ENCODE data around the gene UGGT1. TPM values are rescaled to one million over a fixed set of nuclear protein-coding genes. Genes with fewer than 3 reads are reported as not detected.

The UGGT1 gene
- total and polyA plus RNA-seq, 9 of the 15 experiments (the other 6 are each of a cell fraction or from before 2014, with no cell fraction given), result 5.1 to 56.4 (median 37.9) TPM

DNA sequence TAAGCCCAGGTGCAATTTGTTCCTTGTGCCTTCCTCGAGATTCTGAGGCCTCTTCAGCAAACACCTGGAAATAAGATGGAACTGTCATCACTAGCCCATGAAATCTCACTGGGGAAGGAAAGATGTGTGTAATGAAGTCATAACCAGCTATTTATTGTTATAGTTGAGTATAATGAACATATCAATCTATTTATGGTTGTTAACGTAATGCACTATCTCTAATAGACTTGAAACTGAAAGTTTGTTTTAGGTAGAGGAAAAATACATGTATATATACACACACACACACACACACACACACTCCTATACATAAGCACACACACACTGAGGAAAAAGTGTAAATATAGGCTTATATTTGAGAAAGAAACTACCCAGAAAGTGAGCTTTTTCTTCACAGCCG lies 62.8 kb downstream of the UGGT1 start:
- POLR2A ChIA-PET, result interaction anchor here (0.6 to 1.4 kb wide), 2 partner anchors 13 to 18 kb away, joined by 3 read pairs; no protein-coding TSS in a partner anchor
- no TSS peak for BruUV-seq (replicated peaks)
- ATAC-seq (no peak), DNase-seq (ENCODE audit: extremely low read depth in 1 of 4, low spot score in 3 of 4) (no peak), FAIRE-seq (no peak)
- WGBS (ENCODE audit: insufficient coverage, low coverage, missing lambda C conversion rate), result 97% methylated on average over 3 of the region's 3 CpGs
- Histone ChIP-seq H3K27me3 (ENCODE audit: control insufficient read depth in 2 of 2, insufficient read depth in 2 of 2, low read length in 2 of 2) (no peaks in the 10 kb centered on the region), H3K36me3 (ENCODE audit: control insufficient read depth, insufficient read depth, low read length) (peaks cover 85% of the 10 kb centered on the region), H3K9ac (ENCODE audit: insufficient read depth in 1 of 2, low read depth in 2 of 2, low read length in 2 of 2) (no peak overlapping the region), H3K4me3 (no peak overlapping the region), H2AFZ (ENCODE audit: low read depth, low read length) (no peak overlapping the region), H3K4me2 (ENCODE audit: insufficient read depth, low read length) (no peak overlapping the region), H3K9me3 (replicated peaks; ENCODE audit: control insufficient read depth, insufficient read depth, low read depth, low read length) (no peaks in the 10 kb centered on the region), H3K79me2 (ENCODE audit: control insufficient read depth, insufficient read depth, low read length) (no peaks in the 10 kb centered on the region), H3K4me1 (replicated peaks in 1 of 2; ENCODE audit: control insufficient read depth in 2 of 2, insufficient read depth in 2 of 2, low read length in 2 of 2) (no peaks in the 10 kb centered on the region), H3K27ac (ENCODE audit: extremely low read depth, low read depth, low read length) (no peak overlapping the region), H4K20me1 (replicated peaks; ENCODE audit: control insufficient read depth, insufficient read depth, low read length) (no peaks in the 10 kb centered on the region), H3K9me1 (ENCODE audit: control insufficient read depth, insufficient read depth, low read length) (no peaks in the 10 kb centered on the region)
- CTCF ChIA-PET (ENCODE audit: low intra/inter-chr PET ratio), result no interaction called here
- in situ Hi-C loops (cut with MboI) (no loop called here), intact Hi-C loops (cut with micrococcal nuclease) (no loop called here)
- TF ChIP-seq PTTG1 (tag; IDR thresholded peaks at IDR 0.05; ENCODE audit: low read depth), result no peak
- no peak for TF ChIP-seq CBFB (CRISPR knock-in tag; IDR thresholded peaks at IDR 0.05)
- TF ChIP-seq SMAD4 (CRISPR knock-in tag; conservative IDR thresholded peaks at IDR 0.05), result no peak
- TF ChIP-seq, protein P1, sequence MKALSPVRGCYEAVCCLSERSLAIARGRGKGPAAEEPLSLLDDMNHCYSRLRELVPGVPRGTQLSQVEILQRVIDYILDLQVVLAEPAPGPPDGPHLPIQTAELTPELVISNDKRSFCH (CRISPR knock-in tag; IDR thresholded peaks at IDR 0.05), result no peak
- TF ChIP-seq, protein P1 (tag; IDR thresholded peaks at IDR 0.05), result no peak
- TF ChIP-seq ZC3H11A (IDR thresholded peaks at IDR 0.05; ENCODE audit: low read depth, low read length), result no peak
- TF ChIP-seq FOXM1 (IDR thresholded peaks at IDR 0.05; ENCODE audit: low read depth), result no peak
- no peak for TF ChIP-seq FOXM1 (CRISPR knock-in tag; IDR thresholded peaks at IDR 0.05; ENCODE audit: low read depth)
- TF ChIP-seq, protein P2, sequence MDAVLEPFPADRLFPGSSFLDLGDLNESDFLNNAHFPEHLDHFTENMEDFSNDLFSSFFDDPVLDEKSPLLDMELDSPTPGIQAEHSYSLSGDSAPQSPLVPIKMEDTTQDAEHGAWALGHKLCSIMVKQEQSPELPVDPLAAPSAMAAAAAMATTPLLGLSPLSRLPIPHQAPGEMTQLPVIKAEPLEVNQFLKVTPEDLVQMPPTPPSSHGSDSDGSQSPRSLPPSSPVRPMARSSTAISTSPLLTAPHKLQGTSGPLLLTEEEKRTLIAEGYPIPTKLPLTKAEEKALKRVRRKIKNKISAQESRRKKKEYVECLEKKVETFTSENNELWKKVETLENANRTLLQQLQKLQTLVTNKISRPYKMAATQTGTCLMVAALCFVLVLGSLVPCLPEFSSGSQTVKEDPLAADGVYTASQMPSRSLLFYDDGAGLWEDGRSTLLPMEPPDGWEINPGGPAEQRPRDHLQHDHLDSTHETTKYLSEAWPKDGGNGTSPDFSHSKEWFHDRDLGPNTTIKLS (IDR thresholded peaks at IDR 0.05; ENCODE audit: borderline replicate concordance, low read depth), result no peak
- TF ChIP-seq ETS2 (tag; IDR thresholded peaks at IDR 0.05; ENCODE audit: borderline replicate concordance, poor library complexity, severe bottlenecking), result no peak
- no peak for TF ChIP-seq MCM7 (IDR thresholded peaks at IDR 0.05)
- TF ChIP-seq, protein P3, sequence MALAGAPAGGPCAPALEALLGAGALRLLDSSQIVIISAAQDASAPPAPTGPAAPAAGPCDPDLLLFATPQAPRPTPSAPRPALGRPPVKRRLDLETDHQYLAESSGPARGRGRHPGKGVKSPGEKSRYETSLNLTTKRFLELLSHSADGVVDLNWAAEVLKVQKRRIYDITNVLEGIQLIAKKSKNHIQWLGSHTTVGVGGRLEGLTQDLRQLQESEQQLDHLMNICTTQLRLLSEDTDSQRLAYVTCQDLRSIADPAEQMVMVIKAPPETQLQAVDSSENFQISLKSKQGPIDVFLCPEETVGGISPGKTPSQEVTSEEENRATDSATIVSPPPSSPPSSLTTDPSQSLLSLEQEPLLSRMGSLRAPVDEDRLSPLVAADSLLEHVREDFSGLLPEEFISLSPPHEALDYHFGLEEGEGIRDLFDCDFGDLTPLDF (CRISPR knock-in tag; IDR thresholded peaks at IDR 0.05), result no peak
- TF ChIP-seq ZNF165 (CRISPR knock-in tag; IDR thresholded peaks at IDR 0.05; ENCODE audit: borderline replicate concordance), result no peak
